PC-3 (cell line): Measurements from ENCODE around the gene CYB561D1.

Source experiments
- EZH2 ChIP-seq: fragments of 300-600 bp; sonication (generic); IDR thresholded peaks from one replicate; pipeline ENCODE4 v1.6.1; 2017; ENCODE audit warnings: antibody characterized with exemption, mild to moderate bottlenecking, low read length; ENCODE audit not compliant: unreplicated experiment
- EZH2phosphoT487 ChIP-seq: fragments of 300-600 bp; sonication (generic); IDR thresholded peaks from 2 replicates; pipeline ENCODE4 v1.6.1; 2018; ENCODE audit warnings: mild to moderate bottlenecking, antibody characterized with exemption, low read length, borderline replicate concordance
- TF ChIP-seq, protein P1 (sequence below): fragments of 300-600 bp; sonication (generic); conservative IDR thresholded peaks from 2 replicates; pipeline ENCODE4 v1.5.1; 2017; ENCODE audit warnings: antibody characterized with exemption, low read depth, mild to moderate bottlenecking, low read length

DNA sequence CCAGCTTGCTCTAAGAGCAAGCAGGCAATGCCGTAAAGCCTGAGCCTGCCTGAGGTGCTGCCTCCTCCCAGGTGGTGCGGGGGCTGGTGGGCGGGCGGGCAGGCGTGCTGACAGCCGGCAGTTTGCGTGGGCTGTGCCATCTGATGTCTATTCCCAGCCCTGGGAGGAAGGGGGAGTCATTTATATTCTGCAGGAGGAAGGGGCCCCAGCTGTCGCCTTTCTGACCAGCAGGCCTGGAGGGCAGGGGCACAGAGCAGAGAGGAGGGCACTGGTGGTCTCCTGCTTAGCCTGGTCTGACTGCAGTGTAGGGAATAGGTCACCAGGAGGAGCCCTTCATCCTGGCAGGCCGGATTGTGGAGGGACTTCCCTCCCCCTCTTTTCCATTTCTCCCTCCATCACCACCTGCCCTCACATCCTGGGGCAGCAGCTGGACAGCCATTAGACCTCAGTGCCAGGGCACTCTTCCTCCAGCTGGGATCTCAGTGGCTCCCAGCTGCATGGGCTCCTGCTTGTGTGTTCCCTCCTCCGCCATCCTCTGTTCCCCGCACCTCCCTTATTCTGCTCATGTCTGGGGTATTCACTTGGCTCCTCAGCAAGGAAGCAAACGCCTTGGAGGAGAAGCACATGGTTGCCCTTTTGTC is 4.4 kb downstream of the CYB561D1 start:
- TF ChIP-seq, protein P1, sequence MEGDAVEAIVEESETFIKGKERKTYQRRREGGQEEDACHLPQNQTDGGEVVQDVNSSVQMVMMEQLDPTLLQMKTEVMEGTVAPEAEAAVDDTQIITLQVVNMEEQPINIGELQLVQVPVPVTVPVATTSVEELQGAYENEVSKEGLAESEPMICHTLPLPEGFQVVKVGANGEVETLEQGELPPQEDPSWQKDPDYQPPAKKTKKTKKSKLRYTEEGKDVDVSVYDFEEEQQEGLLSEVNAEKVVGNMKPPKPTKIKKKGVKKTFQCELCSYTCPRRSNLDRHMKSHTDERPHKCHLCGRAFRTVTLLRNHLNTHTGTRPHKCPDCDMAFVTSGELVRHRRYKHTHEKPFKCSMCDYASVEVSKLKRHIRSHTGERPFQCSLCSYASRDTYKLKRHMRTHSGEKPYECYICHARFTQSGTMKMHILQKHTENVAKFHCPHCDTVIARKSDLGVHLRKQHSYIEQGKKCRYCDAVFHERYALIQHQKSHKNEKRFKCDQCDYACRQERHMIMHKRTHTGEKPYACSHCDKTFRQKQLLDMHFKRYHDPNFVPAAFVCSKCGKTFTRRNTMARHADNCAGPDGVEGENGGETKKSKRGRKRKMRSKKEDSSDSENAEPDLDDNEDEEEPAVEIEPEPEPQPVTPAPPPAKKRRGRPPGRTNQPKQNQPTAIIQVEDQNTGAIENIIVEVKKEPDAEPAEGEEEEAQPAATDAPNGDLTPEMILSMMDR, result peak; percentile 60
- TF ChIP-seq EZH2phosphoT487 (no peak), EZH2 (no peak)
